Duodenal mucosa (tissue), 2 donors: ENCODE results near the gene POLR3K.
"Not testable (repeated sequence)": the region's sequence is repeated elsewhere in the genome, so short reads cannot be mapped to it uniquely, and the experiment has no call there.

ENCODE experiments used
- H3K27ac ChIP-seq: one replicate; pipeline ENCODE4 v1.7.0; 2013; ENCODE audit warnings: low read depth, low read length
- H3K27me3 ChIP-seq, 2 donors: one replicate each; pipeline ENCODE4 v1.7.0; 2013; ENCODE audit warnings: low read length in 2 of 2, control low read depth in 1 of 2; ENCODE audit not compliant: insufficient read depth in 2 of 2, control insufficient read depth in 1 of 2
- H3K36me3 ChIP-seq, 2 donors: one replicate each; pipeline ENCODE4 v1.7.0; 2013; ENCODE audit warnings: low read length in 2 of 2, control low read depth in 1 of 2; ENCODE audit not compliant: insufficient read depth in 2 of 2, control insufficient read depth in 1 of 2
- H3K4me1 ChIP-seq, 2 donors: one replicate each; pipeline ENCODE4 v1.7.0; 2013; ENCODE audit warnings: low read length in 2 of 2, control low read depth in 1 of 2; ENCODE audit not compliant: insufficient read depth in 2 of 2, control insufficient read depth in 1 of 2
- H3K4me3 ChIP-seq, 2 donors: one replicate each; pipeline ENCODE4 v1.7.0; 2013; ENCODE audit warnings: low read length in 2 of 2, low read depth in 1 of 2
- H3K9ac ChIP-seq, 2 donors: one replicate each; pipeline ENCODE4 v1.7.0; 2013; ENCODE audit warnings: low read length in 2 of 2, low read depth in 1 of 2
- H3K9me3 ChIP-seq, 2 donors: one replicate each; pipeline ENCODE4 v1.7.0; 2013; ENCODE audit warnings: low read length in 2 of 2, control low read depth in 1 of 2; ENCODE audit not compliant: control insufficient read depth in 1 of 2

The POLR3K gene

GRCh38 chr16:42691-43090 lies 10.7 kb downstream of the POLR3K start:
- no peaks in the 10 kb centered on the region for H3K9me3 ChIP-seq
- H3K4me1 ChIP-seq = peaks cover 4 to 11% of the 10 kb centered on the region in 2 donors
- H3K27ac ChIP-seq = no peak overlapping the region
- H3K36me3 ChIP-seq = peaks cover 4 to 40% of the 10 kb centered on the region in 2 donors
- H3K27me3 ChIP-seq = no peaks in the 10 kb centered on the region
- H3K4me3 ChIP-seq = no peak overlapping the region
- H3K9ac ChIP-seq = no peak overlapping the region

- no peak overlapping the region for H3K27ac ChIP-seq
- no peak overlapping the region for H3K4me3 ChIP-seq
- H3K4me1 ChIP-seq = peaks cover 4 to 11% of the 10 kb centered on the region in 2 donors
- no peak overlapping the region for H3K9ac ChIP-seq
- no peaks in the 10 kb centered on the region for H3K27me3 ChIP-seq
- peaks cover 4 to 35% of the 10 kb centered on the region in 2 donors for H3K36me3 ChIP-seq
- H3K9me3 ChIP-seq = no peaks in the 10 kb centered on the region
Observed at GRCh38 chr16:42069-42457, 11.3 kb downstream of the POLR3K start.

GRCh38 chr16:41439-42068 lies 11.9 kb downstream of the POLR3K start:
- Histone ChIP-seq H3K9me3 (no peaks in the 10 kb centered on the region), H3K27me3 (no peaks in the 10 kb centered on the region), H3K36me3 (peaks cover 4 to 33% of the 10 kb centered on the region in 2 donors), H3K4me3 (no peak overlapping the region), H3K9ac (no peak overlapping the region), H3K4me1 (peaks cover 4 to 11% of the 10 kb centered on the region in 2 donors), H3K27ac (no peak overlapping the region)

- Histone ChIP-seq H3K27ac (no peak overlapping the region), H3K9ac (peak overlapping the region in 1 of 2 donors; percentile 40), H3K27me3 (no peaks in the 10 kb centered on the region), H3K4me1 (peaks cover 4 to 11% of the 10 kb centered on the region in 2 donors), H3K9me3 (no peaks in the 10 kb centered on the region), H3K36me3 (peaks cover 0 to 22% of the 10 kb centered on the region in 2 donors), H3K4me3 (no peak overlapping the region)
Observed at GRCh38 chr16:38941-39892, 14.2 kb downstream of the POLR3K start.

GRCh38 chr16:38206-38605 lies 15.2 kb downstream of the POLR3K start:
- peaks cover 0 to 14% of the 10 kb centered on the region in 2 donors for H3K36me3 ChIP-seq
- H3K4me3 ChIP-seq, H3K9ac ChIP-seq, H3K27ac ChIP-seq, H3K27me3 ChIP-seq, H3K9me3 ChIP-seq: not testable (repeated sequence)
- peaks cover 4 to 11% of the 10 kb centered on the region in 2 donors for H3K4me1 ChIP-seq

GRCh38 chr16:37511-37910 lies 15.9 kb downstream of the POLR3K start:
- Histone ChIP-seq H3K4me1 (peaks cover 4 to 11% of the 10 kb centered on the region in 2 donors), H3K27ac (no peak overlapping the region)

GRCh38 chr16:36336-36984 lies 16.9 kb downstream of the POLR3K start:
- Histone ChIP-seq H3K27ac (no peak overlapping the region), H3K9ac (no peak overlapping the region), H3K4me1 (peaks cover 4 to 11% of the 10 kb centered on the region in 2 donors), H3K27me3 (no peaks in the 10 kb centered on the region), H3K4me3 (no peak overlapping the region), H3K9me3 (no peaks in the 10 kb centered on the region), H3K36me3 (peaks cover 0 to under 1% of the 10 kb centered on the region in 2 donors)

More at GRCh38 chr16:37511-37910, 15.9 kb downstream of the POLR3K start:
- Histone ChIP-seq H3K4me3 (no peak overlapping the region), H3K9ac (no peak overlapping the region), H3K27me3 (no peaks in the 10 kb centered on the region), H3K36me3 (peaks cover 0 to 8% of the 10 kb centered on the region in 2 donors), H3K9me3 (no peaks in the 10 kb centered on the region)

- no peaks in the 10 kb centered on the region for H3K9me3 ChIP-seq
- H3K27ac ChIP-seq = no peak overlapping the region
- peaks cover 4 to 11% of the 10 kb centered on the region in 2 donors for H3K4me1 ChIP-seq
- H3K4me3 ChIP-seq = no peak overlapping the region
- no peaks in the 10 kb centered on the region for H3K36me3 ChIP-seq
- no peak overlapping the region for H3K9ac ChIP-seq
- no peaks in the 10 kb centered on the region for H3K27me3 ChIP-seq
Observed at GRCh38 chr16:35678-36305, 17.6 kb downstream of the POLR3K start.

GRCh38 chr16:35011-35677 lies 18.3 kb downstream of the POLR3K start:
- Histone ChIP-seq H3K27ac (peak overlapping the region; percentile 10), H3K9ac (peak overlapping the region in 1 of 2 donors; percentile 17), H3K4me1 (peaks cover 4 to 11% of the 10 kb centered on the region in 2 donors), H3K9me3 (no peaks in the 10 kb centered on the region), H3K36me3 (no peaks in the 10 kb centered on the region), H3K27me3 (no peaks in the 10 kb centered on the region), H3K4me3 (no peak overlapping the region)
